Measurements from ENCODE around the gene EPYC.
"Not testable (repeated sequence)": the region's sequence is repeated elsewhere in the genome, so short reads cannot be mapped to it uniquely, and the experiment has no call there.

The EPYC gene

DNA sequence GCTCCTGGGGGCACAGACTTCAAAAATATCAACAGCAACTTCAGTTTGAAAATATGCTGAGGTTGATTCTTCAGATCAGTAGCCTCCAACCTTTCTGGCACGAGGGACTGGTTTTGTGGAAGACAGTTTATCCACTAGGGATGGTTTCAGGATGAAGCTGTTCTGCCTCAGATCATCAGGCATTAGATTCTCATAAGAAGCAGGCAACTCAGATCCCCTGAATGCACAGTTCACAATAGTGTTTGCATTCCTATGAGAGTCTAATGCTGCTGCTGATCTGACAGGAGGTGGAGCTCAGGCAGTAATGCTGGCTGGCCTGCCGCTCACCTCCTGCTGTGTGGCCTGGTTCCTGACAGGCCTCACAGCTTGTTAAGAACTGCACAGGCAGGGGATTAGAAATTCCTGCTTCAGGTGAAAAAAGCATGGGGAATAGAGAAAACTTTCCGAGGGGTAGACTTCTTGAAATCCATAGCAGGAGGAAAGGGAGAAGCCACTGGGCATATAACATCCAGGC lies 12.8 kb downstream of the EPYC start:
- no peak for DNase-seq (ENCODE audit: low read depth in 2 of 2)

DNA sequence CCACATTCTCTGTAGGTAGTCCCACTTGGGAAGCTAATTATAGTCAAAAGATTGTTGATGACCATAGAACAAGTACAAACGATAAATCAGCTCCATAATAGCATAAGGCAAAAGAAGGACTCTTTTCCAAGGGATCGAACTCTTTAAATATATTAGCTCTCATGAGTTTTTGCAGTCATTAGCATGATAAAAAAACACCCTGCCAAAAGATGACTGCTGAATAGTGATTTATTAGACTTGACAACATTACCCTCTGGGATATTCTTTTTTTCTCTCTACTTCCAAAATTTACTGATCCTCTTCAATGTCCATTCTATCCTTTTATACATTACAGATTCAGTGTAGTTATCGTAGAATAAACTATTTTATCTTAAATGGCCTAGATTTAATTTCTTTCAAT lies 14.2 kb downstream of the EPYC start:
- DNase-seq (ENCODE audit: low read depth in 2 of 2): no peak

DNA sequence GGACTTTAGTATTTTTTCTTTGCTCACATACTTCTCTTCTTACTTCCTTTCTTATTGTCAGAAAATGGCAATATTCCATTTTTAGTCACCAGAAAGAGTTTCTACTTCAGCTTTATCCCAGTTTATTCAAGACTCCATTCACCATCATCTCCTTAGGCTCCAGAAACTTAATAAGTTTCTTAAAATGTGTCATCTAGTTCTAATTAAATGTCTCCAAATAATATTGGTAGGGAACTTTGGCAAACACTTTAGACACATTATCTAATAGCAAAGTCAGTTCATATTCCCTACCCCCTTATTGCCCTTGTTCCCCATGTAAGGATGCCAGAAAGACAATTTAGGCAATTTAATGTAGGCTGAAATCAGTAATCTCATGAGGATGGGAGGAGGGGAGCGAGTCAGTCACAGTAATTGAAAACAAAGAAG lies 15.1 kb downstream of the EPYC start:
- no peak for DNase-seq (ENCODE audit: low read depth in 2 of 2)

DNA sequence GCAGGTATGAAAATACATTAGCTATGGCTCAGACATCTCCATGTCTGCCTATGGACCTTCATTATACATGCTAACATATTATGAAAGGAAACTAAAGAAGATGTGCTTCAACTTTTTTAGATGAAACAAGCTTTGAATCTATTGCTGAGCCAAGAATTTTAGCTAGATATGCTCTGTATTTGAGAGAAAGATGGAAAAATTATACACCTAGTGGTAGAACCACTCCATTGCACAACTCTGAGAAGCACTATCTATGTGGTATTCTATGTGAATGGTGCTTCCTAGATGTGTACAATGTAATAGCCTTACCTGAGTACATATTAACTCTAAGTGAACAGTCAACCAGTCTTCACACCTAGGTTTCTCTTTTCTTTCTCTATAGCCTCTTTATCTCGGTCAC lies 17.3 kb downstream of the EPYC start:
- no peak for DNase-seq (ENCODE audit: low read depth in 2 of 2)

DNA sequence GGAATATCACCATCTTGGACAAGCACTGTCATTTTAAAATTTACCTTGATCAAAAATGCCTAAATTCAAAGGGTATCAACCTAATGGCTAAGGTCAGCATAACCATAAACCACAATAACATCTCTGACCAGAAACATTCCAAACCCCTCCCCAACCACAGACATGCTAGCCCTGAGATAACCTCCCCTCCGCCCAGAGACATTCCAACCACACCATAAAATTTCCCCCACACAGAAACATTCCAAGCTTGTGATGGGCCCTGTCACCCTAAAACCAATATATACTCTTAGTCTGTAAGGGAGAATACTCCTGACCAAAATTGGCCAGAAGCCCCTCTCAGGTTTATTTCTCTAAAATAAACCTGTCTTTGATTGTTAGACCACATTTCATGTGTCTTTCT lies 17.7 kb downstream of the EPYC start:
- no peak for DNase-seq (ENCODE audit: low read depth in 2 of 2)

DNA sequence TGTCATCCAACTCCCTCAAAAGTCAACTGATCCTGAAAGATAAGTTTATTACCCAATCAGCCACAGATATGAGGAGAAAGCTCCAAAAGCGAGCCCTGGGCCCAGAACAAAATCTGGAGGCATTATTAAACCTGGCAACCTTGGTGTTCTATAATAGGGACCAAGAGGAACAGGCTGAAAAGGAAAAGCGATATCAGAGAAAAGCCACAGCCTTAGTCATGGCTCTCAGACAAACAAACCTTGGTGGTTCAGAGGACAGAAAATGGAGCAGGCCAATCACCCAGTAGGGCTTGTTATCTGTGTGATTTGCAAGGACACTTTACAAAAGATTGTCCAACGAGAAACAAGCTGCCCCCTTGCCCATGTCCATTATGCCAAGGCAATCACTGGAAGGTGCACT lies 19.4 kb downstream of the EPYC start:
- not testable (repeated sequence) for DNase-seq (ENCODE audit: low read depth in 2 of 2)

DNA sequence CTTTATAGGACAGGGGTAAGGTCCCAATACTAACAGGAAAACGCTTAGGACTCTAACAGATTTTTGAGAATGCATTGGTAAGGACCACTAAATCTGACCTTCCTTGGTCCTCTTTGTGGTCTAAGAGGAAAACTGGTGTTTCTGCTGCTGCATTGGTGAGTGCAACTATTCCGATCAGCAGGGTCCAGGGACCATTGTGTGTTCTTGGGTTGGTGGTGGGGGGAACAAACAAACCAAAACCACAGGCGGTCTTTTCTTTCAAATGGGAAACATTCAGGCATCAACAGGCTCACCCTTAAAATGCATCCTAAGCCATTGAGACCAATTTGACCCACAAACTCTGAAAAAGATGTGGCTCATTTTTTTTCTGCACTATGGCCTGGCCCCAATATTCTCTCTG lies 20.7 kb downstream of the EPYC start:
- no peak for DNase-seq (ENCODE audit: low read depth in 2 of 2)

DNA sequence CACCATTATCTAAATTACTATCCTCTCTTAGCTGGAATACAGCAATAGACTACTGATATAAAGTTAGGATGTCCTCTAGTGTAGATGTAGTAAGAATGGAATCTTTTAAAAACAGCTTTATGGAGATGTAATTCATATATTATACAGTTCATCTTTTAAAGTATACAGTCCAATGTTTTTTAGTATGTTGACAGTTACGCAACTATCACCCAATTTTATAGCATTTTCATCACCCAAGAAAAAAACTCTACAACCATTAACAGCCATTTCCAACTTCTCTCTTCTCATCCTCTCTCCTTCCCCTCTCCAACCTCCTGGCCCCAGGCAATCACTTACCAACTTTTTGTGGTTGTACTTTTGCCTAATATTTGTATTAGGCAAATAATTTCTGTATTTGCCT lies 22.6 kb downstream of the EPYC start:
- DNase-seq (ENCODE audit: low read depth in 2 of 2): no peak

DNA sequence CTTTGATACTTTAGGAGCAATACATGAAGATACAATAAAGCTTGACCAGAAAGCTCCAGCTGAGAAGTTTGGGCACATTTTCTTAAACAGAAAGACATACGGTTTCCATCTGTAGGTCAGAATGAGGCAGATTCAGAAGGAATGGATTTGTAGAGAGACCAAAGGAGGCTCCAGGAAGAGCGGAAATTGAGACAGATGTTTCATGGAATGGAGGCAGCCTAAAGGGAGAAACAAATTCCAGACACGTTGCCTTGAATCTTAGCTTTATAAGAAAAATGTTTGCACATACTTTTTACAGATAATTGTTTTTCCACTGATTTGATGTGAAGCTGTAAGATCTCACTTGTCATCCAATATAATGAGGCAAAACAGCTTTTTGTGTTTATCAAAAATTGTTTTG lies 24.8 kb downstream of the EPYC start:
- no peak for DNase-seq (ENCODE audit: low read depth in 2 of 2)

DNA sequence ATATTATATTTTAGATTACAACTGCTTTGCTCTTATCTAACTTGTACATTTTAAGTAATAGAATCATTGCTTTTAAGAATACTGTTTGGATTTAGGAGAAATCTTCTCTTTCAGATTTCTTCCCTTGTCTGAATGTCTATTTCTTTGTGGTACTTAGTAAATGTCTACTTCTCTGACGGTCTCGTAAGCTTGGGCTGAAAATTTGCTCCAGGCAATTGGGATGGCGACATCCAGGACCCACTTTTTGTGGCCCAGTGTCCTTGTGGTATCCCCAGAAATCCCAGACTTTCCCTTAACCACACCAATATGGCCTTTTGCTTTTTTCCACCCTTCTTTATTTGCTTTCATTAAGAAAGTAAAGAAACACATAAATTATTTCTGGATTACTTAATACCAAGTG lies 25.8 kb downstream of the EPYC start:
- no peak for DNase-seq (ENCODE audit: low read depth in 2 of 2)

DNA sequence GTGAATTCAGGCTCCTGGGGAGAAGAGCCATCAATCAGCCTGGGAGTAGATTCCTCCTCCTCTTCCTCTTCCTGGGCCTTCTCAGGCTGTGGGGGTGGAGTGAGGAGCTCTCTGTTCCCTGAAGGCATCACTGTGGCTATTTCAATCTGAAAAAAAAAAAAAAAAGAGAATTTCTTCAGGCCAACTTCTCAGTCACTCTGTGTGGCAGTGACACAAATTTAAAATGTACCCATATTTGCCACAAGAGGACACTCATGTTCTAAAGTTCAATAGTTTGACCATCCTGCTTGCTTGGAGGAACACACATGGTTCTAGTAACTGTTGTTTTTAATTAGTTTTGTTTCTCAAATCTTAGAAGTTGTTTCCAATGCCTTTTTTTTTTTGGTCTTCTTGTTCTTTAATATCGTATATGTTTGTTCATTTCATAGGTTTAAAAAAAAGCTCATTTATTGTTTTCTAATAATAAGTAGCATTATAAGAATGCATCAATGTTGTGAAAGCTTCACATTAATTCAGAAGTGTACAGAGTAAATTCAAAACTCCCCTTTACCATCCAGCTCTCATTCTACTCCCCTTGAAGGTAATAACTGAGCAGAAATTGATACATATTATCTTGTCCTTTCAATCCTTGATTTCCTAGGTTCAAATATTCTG lies 26.5 kb downstream of the EPYC start:
- no peak for DNase-seq (ENCODE audit: low read depth in 2 of 2)

DNA sequence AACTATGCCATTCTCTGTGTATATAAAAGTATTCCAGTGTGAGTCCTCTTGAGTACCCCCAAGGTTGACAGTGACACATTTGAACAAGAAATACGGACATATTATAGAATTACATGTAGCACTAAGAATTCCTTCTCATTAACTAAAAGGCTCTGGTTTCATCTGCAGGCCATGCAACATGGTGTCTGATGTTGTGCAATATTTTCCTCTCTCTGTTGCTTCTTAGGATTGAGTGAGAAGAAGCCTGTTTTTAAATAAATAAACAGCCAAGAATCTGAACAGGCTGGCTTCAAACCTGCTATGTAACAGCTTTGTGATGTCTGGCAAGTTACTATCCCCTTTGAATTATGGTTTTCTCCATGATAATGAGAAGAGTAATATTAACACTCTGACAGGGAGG lies 27.5 kb downstream of the EPYC start:
- DNase-seq (ENCODE audit: low read depth in 2 of 2): no peak

DNA sequence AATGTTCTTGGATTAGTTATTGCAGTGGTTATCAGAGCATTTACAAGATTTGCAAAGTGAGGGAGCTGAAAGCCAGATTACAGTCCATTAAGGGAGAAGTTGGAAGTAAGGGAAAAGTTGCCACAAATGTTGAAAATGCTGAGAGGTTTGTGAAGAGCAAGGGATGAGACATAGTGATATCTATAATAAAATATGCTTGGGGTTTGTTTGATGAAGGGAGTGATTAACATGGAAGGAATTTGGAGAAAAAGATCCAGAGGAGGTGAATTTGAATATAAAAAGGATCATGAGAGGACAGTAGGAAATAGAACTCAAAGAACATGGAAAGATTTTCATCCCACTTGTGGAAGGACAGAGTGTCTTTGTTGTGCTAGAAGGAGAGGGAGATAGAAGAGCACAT lies 30.5 kb downstream of the EPYC start:
- no peak for DNase-seq (ENCODE audit: low read depth in 2 of 2)

DNA sequence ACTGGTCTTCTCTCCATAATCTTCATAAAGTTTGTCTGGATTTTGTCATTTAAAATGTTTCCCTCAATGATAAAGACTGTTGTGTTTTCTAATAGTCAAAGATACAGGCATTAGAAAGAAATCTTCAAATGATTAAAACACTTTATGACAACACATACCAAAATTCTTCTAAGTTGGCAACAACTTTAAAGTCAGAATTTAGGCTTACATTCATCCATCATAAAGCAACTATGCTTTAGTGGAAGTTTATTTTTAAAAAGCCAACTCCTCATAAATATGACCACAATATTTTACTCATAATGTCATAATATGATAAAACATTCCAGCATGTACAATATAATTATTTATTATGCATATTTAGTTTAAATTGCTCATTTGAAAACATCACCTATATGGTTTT lies 32.5 kb downstream of the EPYC start:
- DNase-seq (ENCODE audit: low read depth in 2 of 2): no peak

DNA sequence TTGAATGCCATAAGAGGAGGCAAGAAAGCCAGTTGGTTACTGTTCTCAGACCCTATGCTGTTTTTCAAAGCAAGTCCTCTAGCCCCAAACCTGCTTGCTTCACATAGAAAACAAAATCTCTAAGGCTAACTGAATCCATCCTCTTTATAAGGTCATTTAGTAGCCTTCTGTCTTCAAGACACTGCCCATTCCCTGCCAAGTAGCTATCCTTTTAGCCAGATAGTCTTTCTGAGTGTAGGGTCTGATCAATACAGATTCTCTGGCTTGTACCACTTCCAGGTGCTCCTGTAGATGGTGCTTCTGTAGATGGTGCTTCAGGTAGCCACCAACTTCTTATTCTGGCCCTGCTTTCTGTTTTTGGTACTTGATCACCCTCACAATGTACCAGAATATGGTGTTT lies 33.9 kb downstream of the EPYC start:
- no peak for DNase-seq (ENCODE audit: low read depth in 2 of 2)

DNA sequence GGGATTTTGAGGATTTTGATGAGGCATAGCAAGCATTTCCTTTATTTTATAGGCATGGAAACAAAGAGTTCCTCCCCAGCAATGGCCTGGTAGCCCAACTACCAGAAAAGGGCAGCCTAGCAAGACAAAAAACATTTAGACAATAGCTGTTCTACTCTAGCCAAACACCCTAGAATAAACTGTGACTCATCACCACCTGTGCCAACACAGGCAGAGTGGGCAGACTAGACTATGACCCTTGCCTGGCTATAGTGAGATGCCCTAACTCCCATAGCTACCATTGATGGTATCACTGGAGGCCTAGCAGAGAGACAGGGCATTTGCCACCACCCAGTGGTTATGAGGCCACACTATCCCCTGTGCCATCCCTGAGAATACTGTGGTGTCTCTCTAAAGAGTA lies 34.3 kb downstream of the EPYC start:
- no peak for DNase-seq (ENCODE audit: low read depth in 2 of 2)

DNA sequence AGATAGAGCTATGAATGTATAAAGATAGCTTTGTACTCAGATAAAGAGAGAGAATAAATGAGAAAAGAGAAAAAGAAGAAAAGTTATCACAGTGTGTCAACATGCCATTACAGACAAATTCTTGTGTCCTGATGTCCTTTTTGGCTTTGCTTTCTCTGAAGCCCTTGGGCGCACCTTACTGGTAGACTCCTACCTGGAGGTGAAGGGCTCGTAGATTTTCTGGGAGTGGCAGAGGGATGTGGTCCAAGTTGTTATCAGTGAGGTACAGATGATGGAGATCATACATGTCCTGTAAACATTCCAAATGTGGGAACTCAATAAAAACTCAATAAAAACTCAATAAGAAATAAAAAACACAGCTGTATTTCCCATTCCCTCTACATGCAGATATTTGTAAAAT lies 34.9 kb downstream of the EPYC start:
- no peak for DNase-seq (ENCODE audit: low read depth in 2 of 2)

DNA sequence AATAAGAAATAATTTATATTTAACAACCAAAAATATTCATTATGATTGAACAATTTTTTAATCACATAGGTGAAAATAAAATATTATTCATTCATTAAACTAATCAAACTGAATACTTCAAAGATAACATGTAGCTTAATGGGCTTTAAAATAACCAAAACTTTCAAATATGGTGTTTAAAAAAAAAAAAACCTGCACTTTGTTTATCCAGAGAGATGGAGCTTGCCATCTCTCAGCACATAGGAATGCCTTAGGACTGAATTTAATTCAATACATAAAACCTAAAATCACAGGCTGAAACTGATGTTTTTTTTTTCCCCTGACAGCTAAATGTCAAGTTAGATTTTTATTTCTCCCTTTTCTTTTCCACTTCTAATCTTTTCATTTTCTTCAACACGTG lies 35.4 kb downstream of the EPYC start:
- DNase-seq (ENCODE audit: low read depth in 2 of 2): no peak

DNA sequence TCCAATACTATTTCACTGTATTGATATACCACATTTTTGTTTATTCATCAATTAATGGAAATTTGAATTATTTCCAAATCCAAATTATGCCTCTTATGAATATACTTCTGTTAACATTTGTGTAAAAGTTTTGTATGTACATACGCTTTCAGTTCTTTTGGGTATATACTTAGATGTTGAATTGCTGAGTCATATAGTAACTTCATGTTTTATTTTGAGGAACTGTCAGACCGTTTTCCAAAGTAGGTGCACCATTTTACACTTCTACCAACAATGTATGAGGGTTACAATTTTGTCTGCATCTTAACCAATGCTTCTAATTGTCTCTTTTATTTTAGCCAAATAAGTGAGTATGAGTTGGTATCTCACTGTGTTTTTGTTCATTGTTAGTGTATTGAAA lies 39.6 kb downstream of the EPYC start:
- DNase-seq (ENCODE audit: low read depth in 2 of 2): no peak

DNA sequence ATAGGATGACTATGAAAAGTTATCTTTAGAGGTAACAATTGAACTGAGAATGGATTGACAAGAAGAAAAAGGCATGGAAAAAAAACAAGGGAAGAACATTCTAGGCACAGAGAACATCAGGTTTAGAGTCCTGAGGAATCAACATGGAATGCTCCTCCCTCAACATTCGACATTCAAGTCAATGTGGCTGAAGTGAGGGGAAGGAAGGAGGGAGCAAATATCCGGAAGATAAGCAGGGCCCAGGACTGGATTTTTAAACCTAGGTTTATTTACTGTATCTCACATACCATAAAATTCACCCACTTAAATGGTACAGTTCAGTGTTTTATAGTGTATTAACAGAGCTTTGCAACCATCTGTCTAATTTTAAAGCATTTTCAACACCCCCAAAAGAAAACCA lies 40.2 kb downstream of the EPYC start:
- no peak for DNase-seq (ENCODE audit: low read depth in 2 of 2)

DNA sequence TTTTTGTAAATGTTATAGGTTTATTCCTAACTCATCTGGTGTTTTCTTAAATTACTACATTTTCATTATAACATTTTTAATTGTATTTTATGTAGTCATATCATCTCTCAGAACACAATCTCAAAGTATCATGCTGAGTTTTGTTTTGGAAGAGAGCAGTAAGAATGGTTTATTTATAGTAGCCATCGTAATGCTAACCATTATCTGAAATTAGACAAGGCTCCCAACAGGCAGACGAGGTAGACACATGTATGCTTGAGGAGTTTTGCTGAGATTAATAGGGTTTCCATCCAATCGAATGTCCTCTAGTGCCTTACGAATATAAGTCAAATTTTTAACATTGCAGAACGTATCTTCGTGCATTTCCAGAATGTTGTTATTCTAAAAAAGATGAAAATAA lies 40.8 kb downstream of the EPYC start:
- DNase-seq (ENCODE audit: low read depth in 2 of 2): no peak

DNA sequence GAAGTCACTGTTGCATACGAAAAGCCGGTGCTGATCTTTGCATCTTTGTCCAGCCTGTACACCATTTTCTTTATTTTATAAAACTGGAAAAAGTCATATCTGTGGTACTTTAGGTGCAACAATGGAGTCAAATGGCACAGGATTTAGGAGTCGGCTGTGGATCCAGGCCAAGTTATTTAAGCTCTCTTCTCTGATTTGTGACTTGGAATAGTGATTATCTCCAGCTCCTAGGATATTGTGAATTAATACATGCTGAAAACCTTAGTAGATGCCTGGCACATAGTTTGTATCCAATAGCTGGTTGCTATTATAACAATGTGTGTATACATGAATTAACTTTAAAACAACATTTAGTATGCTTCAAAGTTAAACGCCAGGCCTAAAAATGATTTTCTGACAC lies 43.6 kb downstream of the EPYC start:
- no peak for DNase-seq (ENCODE audit: low read depth in 2 of 2)

DNA sequence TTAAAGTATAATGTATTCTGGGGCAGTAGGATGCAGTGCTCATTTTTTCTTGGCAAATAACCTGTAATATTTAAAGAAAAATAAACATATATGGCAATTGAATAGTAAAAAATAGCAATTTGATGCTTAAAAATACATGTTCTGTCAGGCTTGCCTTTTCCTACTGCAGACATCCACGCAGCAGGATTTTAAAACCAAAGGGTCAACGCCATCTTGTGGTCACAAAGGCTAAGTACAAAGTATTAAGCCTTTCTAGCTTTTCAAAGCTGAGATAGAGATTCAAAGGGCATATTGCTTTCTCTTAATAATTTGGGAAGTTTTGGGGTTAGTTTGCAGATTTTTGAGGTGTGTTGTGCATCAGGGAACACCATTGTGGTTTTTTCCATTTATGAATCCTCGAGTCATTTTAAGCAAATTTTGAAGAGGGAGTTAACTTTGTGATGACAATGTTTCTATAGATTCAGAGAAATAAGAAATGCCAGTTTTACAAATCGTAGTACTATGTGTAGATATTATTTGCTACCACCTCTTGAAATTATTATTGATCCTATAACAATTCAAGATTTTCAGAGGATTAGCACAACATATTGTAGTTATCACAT lies 45.1 kb downstream of the EPYC start:
- no peak for DNase-seq (ENCODE audit: low read depth in 2 of 2)

DNA sequence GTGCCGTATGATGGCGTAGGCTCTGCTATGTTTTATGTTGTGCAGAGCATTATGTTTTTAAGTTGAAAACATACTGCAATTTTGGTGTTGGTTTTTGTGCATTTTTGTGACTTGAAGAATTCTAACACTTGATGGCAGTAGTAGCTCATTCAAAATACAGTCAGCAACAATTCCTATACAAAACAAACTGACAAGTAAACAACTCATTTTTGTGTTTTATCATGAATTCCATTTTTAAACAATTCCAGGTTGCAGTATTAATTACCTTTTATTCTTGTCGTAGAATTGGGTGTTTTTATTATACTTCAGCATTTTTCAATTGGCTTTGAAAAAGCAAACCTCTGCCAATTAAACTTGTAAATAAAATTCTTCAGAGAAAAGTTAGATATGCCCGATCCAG lies 45.7 kb downstream of the EPYC start:
- DNase-seq (ENCODE audit: low read depth in 2 of 2): no peak

All from stimulated activated CD8-positive, alpha-beta memory T cell treated with anti-CD3 and anti-CD28 coated beads, Interleukin-15, amount 100 ng/mL, for 4 hours (primary cell).